Gastrocnemius medialis (tissue), 4 donors: Measurements from ENCODE around the gene COL25A1.

ENCODE experiments used
- POLR2A ChIP-seq, 2 donors: fragments of 450-650 bp; IDR thresholded peaks; one replicate each; pipeline ENCODE4 v1.6.1; 2017; ENCODE audit warnings: antibody characterized with exemption in 2 of 2, mild to moderate bottlenecking in 2 of 2, moderate library complexity in 2 of 2
- TF ChIP-seq, protein P1 (sequence below), 5 experiments: fragments of 450-650 bp in 3 of 5; fragments of 200-600 bp in 2 of 5; sonication (generic) in 2 of 5; IDR thresholded peaks in 4 of 5; conservative IDR thresholded peaks in 1 of 5; 1 replicate in 4 of 5; 2 replicates in 1 of 5; pipeline ENCODE4 v1.5.1; 2016 to 2019; ENCODE audit warnings: antibody characterized with exemption in 5 of 5, mild to moderate bottlenecking in 3 of 5, moderate library complexity in 3 of 5

DNA sequence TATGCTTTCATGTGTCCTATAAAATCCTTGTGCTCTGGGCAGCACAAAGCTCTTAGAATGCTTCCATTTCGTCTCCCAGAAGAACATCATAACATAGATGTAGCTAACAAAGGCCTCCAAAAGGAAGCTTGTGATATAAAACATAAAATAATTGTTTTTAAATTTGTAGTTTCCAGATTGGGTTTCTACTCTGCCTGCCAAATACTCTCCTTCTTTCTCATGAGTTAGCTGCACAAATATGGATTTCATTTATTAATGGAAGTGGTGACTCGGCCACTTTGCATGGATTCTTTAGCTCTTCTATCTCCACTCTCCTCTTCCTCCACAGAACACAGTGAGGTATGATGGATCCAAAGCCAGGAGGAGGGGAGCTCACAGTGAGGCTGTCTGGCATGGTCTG is 265.4 kb downstream of the COL25A1 start:
- TF ChIP-seq, protein P1, sequence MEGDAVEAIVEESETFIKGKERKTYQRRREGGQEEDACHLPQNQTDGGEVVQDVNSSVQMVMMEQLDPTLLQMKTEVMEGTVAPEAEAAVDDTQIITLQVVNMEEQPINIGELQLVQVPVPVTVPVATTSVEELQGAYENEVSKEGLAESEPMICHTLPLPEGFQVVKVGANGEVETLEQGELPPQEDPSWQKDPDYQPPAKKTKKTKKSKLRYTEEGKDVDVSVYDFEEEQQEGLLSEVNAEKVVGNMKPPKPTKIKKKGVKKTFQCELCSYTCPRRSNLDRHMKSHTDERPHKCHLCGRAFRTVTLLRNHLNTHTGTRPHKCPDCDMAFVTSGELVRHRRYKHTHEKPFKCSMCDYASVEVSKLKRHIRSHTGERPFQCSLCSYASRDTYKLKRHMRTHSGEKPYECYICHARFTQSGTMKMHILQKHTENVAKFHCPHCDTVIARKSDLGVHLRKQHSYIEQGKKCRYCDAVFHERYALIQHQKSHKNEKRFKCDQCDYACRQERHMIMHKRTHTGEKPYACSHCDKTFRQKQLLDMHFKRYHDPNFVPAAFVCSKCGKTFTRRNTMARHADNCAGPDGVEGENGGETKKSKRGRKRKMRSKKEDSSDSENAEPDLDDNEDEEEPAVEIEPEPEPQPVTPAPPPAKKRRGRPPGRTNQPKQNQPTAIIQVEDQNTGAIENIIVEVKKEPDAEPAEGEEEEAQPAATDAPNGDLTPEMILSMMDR (IDR thresholded peaks at IDR 0.05 in 4 of 5, conservative IDR thresholded peaks at IDR 0.05 in 1 of 5): no peak
- TF ChIP-seq POLR2A (IDR thresholded peaks at IDR 0.05): no peak
